K562 (cell line): Measurements from ENCODE around the gene LST1. TPM values are rescaled to one million over a fixed set of nuclear protein-coding genes. Genes with fewer than 3 reads are reported as not detected.

Source experiments
- CEBPG ChIP-seq, 3 experiments: fragments of 200-800 bp in 1 of 3; sonication (Bioruptor generic) in 1 of 3; sonication (generic) in 1 of 3; formaldehyde crosslinking in 1 of 3; IDR thresholded peaks in 2 of 3; conservative IDR thresholded peaks in 1 of 3; 2 replicates each; pipeline versions ENCODE4 v1.6.1 to v1.8.0; 2016 to 2022; ENCODE audit warnings: missing compliant biosample characterization in 2 of 3, missing genetic modification characterization in 2 of 3, mild to moderate bottlenecking in 1 of 3, missing genetic modification reagents in 1 of 3
- HINFP ChIP-seq: fragments of 450-650 bp; conservative IDR thresholded peaks from 2 replicates; pipeline ENCODE4 v1.6.1; 2016; ENCODE audit warnings: missing genetic modification characterization, low read depth, mild to moderate bottlenecking, control low read depth, missing compliant biosample characterization
- POU5F1 ChIP-seq: fragments of 150-350 bp; IDR thresholded peaks from 2 replicates; pipeline ENCODE4 v1.6.1; 2014; ENCODE audit warnings: borderline replicate concordance, low read length, low read depth, mild to moderate bottlenecking; ENCODE audit not compliant: partially characterized antibody
- STAT5B ChIP-seq: fragments of 250-450 bp; sonication (Bioruptor Pico); IDR thresholded peaks from 2 replicates; pipeline ENCODE4 v1.8.0; 2021; ENCODE audit warnings: mild to moderate bottlenecking, inconsistent platforms
- THRB ChIP-seq: fragments of 450-650 bp; formaldehyde crosslinking; conservative IDR thresholded peaks from 2 replicates; pipeline ENCODE4 v1.4.0; 2022; ENCODE audit warnings: mild to moderate bottlenecking, missing genetic modification characterization
- ZNF175 ChIP-seq: fragments of 200-800 bp; sonication (Bioruptor generic); IDR thresholded peaks from 2 replicates; pipeline ENCODE4 v1.6.1; 2016; ENCODE audit warnings: low read depth, mild to moderate bottlenecking, missing genetic modification characterization, missing compliant biosample characterization
- ZNF384 ChIP-seq: IDR thresholded peaks from 2 replicates; pipeline ENCODE4 v1.6.1; 2012; ENCODE audit warnings: low read depth, low read length, improper control_type of control experiment
- ZNF398 ChIP-seq: fragments of 250-450 bp; sonication (Bioruptor Pico); IDR thresholded peaks from 2 replicates; pipeline ENCODE4 v1.8.0; 2021; ENCODE audit warnings: moderate library complexity, mild to moderate bottlenecking, inconsistent platforms
- ZNF407 ChIP-seq: fragments of 450-650 bp; IDR thresholded peaks from 2 replicates; pipeline ENCODE4 v1.6.1; 2016; ENCODE audit warnings: low read depth
- ZNF717 ChIP-seq: fragments of 250-450 bp; sonication (Bioruptor Pico); IDR thresholded peaks from 2 replicates; pipeline ENCODE4 v1.5.0; 2021
- polyA plus RNA-seq, 8 experiments: library from polyadenylated mRNA; depleted of rRNA in 4 of 8; stranded (reverse) in 5 of 8; unstranded in 3 of 8; fragments of >200 nt; fragmentation: Nextera tagmentation in 2 of 8; fragmentation: Illumina TruSeq in 1 of 8; extraction: Ambion mirVana in 2 of 8; extraction: Trizol in 1 of 8; gene quantifications; 2 replicates each; pipeline versions ENCODE4 v1.2.1 to v1.2.3, GENCODE V29; 2011 to 2014; ENCODE audit warnings: inconsistent platforms in 1 of 8, missing spikeins in 1 of 8
- total RNA-seq, 7 experiments: library from RNA; depleted of rRNA in 6 of 7; stranded (reverse); fragments of >200 nt in 6 of 7; fragmentation: Illumina TruSeq in 2 of 7; extraction: Trizol in 2 of 7; gene quantifications; 2 replicates each; pipeline versions ENCODE4 v1.2.1 to v1.2.3, GENCODE V29; 2011 to 2021; ENCODE audit warnings: low replicate concordance in 1 of 7

Gene LST1
- total and polyA plus RNA-seq, 9 of the 15 experiments (the other 6 are each of a cell fraction or from before 2014, with no cell fraction given), result 0.82 to 7.8 (median 1.7) TPM

- TF ChIP-seq ZNF407 (no peak), CEBPG (CRISPR knock-in tag; IDR thresholded peaks at IDR 0.05) (no peak; the same call in 1 of the 2 replicates), CEBPG (tag; conservative IDR thresholded peaks at IDR 0.05 in 1 of 2, IDR thresholded peaks at IDR 0.05 in 1 of 2) (no peak), ZNF398 (CRISPR knock-in tag) (no peak), POU5F1 (no peak), ZNF384 (no peak), ZNF175 (no peak), HINFP (tag) (no peak), THRB (CRISPR knock-in tag) (no peak), ZNF717 (CRISPR knock-in tag) (no peak), STAT5B (CRISPR knock-in tag) (no peak)
These were observed 5.2 kb upstream of the LST1 start (continued) for GRCh38 chr6:31580807-31581433.
